T-helper 2 cell treated with Interferon-gamma antibody and Interleukin-4, amounts not matched to agents 100 ng/mL and 5 ng/mL, for 36 hours (primary cell): ENCODE data around the gene DDX55. TPM values are rescaled to one million over a fixed set of nuclear protein-coding genes. Genes with fewer than 3 reads are reported as not detected.

Source experiments
- intact Hi-C: fragments of 100-400 bp; cut with micrococcal nuclease; formaldehyde crosslinking; loops from one replicate; pipeline ENCODE4 v1.15.1; 2023
- total RNA-seq: library from RNA; stranded (reverse); gene quantifications from 2 replicates; pipeline ENCODE4 v1.2.3, GENCODE V29; 2022

DDX55 gene
- total RNA-seq, 1 donor from 2014 or later = 44.7 TPM

GRCh38 chr12:123607756-123608155 is 5.9 kb downstream of the DDX55 start:
- intact Hi-C loops = no loop called here

DNA sequence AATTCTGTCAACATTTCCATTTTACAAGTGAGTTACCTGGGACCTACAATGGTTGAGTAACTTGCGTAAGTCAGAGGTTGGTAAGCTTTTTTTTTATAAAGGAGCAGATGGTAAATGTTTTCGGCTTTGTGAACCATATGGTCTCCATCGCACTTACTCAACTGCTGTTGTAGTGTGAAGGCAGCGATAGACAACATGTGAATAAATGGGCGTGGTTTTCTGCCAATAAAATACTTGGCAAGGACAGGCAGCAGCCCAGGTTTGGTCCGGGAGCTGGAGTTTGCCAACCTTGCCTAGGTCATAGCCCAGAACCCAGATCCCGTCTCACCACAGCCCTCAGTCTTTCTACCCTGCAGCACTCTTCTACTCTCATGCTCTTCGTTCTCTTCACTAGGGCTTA is 6.3 kb downstream of the DDX55 start:
- intact Hi-C loops = no loop called here

GRCh38 chr12:123614110-123614509 is 12.2 kb downstream of the DDX55 start:
- intact Hi-C loops = no loop called here

GRCh38 chr12:123614531-123614930 is 12.6 kb downstream of the DDX55 start:
- intact Hi-C loops = no loop called here

GRCh38 chr12:123617144-123617543 is 15.2 kb downstream of the DDX55 start:
- intact Hi-C loops = no loop called here

DNA sequence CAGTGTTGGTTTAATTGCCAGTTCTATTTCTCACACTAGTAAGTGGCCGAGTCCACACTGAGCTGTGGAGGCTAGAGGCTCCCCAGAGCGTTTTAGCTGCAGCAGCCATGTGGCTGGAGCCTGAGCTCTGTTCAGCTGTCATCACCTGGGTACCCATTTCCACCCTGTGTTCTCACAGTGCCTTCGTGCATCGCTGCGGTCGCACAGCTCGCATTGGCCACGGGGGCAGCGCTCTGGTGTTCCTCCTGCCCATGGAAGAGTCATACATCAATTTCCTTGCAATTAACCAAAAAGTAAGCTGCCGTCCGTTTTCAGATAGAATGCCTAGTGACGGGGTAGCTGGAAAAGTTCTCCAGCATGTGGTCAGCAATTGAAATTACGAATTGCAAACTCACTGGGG is 15.7 kb downstream of the DDX55 start:
- intact Hi-C loops = no loop called here

GRCh38 chr12:123621101-123621500 is 19.2 kb downstream of the DDX55 start:
- intact Hi-C loops = no loop called here

GRCh38 chr12:123621619-123622530 is 20.0 kb downstream of the DDX55 start:
- intact Hi-C loops = no loop called here

DNA sequence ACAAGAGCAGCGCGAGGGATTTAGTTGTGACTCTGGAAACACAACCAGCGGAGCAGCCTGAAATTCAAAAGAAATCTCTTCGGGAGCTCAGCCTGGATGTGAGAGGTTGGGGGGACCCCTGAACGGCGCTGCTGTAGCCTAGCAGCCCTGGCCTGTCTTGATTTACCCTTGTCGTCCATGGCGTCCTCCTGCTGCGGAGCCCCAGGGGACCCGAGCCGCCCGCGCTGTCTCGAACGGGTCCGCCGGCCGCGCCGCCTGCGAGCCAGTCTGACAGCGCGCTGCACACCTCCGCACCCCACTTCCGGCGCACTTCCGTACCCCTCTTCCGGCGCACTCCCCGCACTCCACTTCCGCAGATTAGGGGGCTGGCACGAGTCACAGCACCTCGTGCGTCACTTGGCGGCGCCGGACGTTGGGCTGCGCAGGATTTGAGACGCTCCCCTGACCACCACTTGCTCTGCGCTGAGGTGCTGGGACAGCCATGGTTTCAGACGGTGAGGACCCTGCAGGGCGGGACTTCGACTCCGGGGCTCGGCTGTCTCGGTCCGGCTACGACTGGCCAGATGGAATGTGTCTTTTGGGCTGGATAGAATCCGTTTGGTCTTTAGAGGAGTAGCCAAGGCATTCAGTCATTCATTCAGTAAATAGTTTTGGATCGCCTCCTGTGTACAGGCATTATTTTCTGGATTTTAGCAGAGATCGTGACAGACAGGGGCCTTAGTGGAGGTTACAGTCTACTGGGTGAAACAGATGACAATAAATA is 31.7 kb downstream of the DDX55 start, which contains the start of the genes EIF2B1 and GTF2H3:
TSS of gene EIF2B1 (minus strand) at position 308 of the 763 bp plus-strand sequence. CDS start at position 179, 129 bp downstream.
TSS of gene GTF2H3 (plus strand) at position 451 of the 763 bp plus-strand sequence. CDS start at position 482, 31 bp downstream.
- intact Hi-C loops = loop anchor here (1.0 kb wide), 4 partner anchors 31 to 268 kb away; partner anchors contain the start of genes DDX55 and TCTN2

DNA sequence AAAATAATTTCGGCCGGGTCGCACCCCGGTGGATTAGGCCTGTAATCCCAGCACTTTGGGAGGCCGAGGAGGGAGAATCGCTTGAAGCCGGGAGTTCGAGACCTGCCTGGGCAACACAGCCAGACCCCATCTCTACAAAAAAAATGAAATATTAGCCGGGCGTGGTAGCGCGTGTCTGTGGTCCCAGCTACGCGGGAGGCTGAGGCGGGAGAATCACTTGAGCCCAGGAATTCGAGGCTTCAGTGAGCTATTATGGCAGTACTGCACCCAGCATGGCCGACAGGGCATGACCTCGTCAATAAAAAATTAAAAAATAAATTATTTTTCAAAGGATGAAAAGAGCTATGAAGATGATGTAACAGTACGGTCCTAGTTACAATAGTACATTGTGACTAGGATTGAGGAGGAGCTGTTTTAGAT is 32.3 kb downstream of the DDX55 start:
- intact Hi-C loops = no loop called here

DNA sequence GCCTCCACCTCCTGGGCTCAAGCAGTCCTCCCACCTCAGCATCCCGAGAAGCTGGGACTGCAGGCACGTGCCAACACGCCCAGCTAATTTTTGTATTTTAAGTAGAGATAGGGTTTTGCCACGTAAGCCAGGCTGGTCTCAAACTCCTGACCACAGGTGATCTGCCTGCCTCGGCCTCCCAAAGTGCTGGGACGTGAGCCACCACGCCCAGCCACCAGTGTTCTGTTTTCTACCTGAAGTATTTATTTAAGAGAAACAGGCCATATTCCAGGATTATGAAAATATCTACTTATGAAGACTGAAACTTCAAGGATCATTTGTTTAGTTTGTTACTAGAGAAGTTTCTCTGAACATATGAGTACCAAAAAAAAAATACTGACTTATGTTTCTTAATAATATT is 42.0 kb downstream of the DDX55 start:
- intact Hi-C loops = no loop called here

DNA sequence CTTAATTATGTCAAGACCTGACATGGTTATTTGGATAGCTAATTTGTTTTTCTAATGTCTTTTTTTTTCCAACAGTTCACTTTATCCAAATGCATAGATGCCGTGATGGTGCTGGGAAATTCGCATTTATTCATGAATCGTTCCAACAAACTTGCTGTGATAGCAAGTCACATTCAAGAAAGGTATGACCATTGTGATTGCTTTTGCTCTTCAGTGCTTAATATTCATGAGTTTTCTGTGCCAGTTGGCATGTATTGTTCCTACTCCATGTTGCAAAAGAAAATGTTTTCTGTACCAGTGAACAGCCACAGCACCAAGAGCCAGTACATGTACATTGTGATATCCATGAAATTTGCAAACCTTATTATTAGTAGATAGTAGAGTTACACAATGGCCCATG is 43.5 kb downstream of the DDX55 start:
- intact Hi-C loops = no loop called here

DNA sequence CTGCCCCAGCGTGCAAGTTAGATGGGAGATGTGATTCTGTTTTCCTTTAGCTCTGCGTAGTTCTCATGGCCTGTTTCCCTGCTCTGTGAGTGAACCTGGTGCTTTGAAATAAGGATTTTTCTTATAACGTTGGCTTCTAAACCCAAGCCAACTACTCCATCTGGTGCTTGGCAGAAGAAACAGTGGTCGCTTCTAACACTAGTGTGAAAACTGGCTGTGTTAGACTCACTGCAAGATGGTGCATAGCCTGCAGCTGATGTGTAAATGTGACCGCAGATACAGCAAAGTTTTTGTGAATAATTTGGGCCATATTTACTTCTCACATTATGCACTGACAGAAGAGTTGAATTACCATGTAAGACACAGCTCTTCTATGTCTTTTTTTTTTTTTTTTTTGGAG is 44.0 kb downstream of the DDX55 start:
- intact Hi-C loops = no loop called here

DNA sequence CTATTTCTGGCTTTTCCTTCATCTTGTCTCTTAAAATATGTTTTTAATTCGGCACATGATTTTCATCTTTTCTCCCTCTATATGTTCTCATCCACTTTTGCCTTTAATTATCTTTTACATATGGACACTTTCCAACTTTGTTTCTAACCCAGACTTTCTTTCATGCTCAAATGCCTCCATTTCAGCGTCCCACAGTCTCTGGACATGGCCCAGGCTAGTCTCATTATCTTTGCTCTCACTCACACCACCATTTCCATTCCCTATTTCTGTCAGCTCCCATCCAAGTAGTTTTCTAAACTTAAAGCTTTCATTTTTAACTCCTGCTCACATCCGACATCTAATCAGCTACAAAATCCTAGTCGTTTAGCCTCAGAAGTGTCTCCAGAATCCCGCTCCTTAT is 46.5 kb downstream of the DDX55 start:
- intact Hi-C loops = no loop called here

- intact Hi-C loops = no loop called here
Observed at GRCh38 chr12:123654129-123654701, 52.3 kb downstream of the DDX55 start.

GRCh38 chr12:123655420-123655819 is 53.5 kb downstream of the DDX55 start:
- intact Hi-C loops = no loop called here

DNA sequence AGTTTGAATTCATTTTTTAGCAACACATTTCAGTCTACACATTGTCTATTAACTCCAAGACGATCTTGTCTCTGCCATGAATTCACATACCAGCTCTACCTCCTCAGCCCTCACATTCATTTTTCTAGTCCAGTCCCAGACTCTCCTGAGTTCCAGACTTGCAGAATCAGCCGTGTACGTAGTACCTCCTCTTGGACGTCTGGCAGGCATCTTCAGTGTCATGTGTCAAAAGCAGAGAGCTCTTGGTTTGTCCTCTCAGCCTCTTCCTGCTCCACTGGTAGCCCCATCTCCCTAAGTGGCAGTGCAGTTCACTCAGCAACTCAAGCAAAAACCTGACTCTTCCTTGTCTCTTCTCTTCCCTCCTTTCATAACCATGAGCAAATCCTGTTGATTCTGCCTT is 54.5 kb downstream of the DDX55 start:
- intact Hi-C loops = no loop called here

DNA sequence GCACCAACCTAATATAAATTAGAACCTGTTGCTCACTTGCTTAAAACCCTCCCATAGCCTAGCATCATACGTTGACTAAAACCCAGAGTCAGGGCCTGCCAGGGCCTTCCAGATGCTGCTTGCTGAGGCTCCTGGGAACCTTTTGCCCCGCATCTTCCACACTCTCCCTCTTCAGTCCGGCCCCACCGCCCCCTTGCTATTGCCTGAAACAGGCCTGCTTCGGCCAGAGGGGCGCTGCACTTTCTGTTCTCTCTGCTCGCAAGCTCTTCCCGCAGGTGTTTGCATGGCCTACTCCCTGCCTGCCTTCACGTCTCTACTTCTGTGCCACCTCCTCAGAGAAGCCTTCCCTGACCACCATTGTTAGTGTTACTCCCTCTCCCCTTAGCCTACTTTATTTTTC is 55.3 kb downstream of the DDX55 start:
- intact Hi-C loops = no loop called here

DNA sequence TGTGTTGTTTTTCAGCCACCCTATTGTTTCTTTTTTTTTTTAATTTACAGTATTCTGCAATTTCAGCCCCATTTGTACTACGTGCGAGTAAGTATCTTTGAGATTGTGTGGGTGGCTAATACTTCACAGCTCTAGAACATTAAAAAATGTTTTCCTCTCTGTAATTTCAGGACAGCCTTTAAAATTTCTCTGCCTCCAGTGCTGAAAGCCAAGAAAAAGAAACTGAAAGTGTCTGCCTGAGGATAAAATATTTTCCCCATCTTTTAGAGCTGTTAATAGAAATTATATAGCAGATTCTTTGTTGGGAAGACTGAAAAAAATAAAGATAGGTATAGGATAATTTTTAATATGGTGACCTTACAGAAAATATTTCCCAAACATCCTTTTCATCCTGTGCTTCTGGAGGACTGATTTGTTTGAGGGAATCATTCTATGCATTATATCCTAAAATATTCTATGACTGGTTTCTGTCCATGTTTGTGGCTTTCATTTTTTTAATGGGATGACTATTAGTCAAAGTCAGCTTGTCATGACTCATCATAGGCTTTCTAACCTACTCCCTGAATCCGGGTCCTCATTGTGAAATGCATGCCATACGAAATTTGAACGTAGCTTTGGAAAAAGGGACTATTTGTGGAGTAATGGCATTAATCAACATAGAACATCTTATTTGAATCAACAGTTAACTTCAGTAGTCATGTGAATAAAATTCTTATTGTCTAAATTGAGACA is 58.3 kb downstream of the DDX55 start:
- intact Hi-C loops = no loop called here

GRCh38 chr12:123667771-123668170 is 65.9 kb downstream of the DDX55 start:
- intact Hi-C loops = no loop called here
